ENCODE data around the gene CLSTN1. TPM values are rescaled to one million over a fixed set of nuclear protein-coding genes. Genes with fewer than 3 reads are reported as not detected.

The CLSTN1 gene
- total and polyA plus RNA-seq, 4 donors, result 3.1 to 13.4 (median 8.8) TPM

DNA sequence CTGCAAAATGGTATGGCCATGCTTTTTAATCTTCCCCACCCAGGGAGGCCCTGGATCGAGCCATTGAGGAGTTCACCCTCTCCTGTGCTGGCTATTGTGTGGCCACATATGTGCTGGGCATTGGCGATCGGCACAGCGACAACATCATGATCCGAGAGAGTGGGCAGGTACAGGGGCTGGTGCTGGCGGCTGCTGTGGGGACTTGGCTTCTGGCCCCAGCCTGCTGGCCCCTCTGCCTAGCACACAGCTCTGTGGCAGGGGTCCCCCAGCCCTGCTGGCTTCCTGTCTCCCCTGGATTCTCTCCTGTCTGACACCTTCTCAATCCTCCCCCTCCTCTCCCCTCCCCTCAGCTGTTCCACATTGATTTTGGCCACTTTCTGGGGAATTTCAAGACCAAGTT lies 99.8 kb downstream of the CLSTN1 start:
- H3K36me3 ChIP-seq (ENCODE audit: control insufficient read depth in 4 of 4, insufficient read depth in 3 of 4, low read depth in 1 of 4, low read length in 3 of 4), result peaks cover 0 to 10% (median 4%) of the 10 kb centered on the region in 4 donors
- H3K9ac ChIP-seq (ENCODE audit: low read depth in 1 of 2, low read length in 2 of 2), result no peak overlapping the region
- H3K4me3 ChIP-seq (ENCODE audit: low read depth in 1 of 3, low read length in 3 of 3), result no peak overlapping the region
- H3K27ac ChIP-seq (ENCODE audit: low read depth in 1 of 2, low read length in 2 of 2), result no peak overlapping the region
- H3K27me3 ChIP-seq (ENCODE audit: control insufficient read depth in 4 of 4, insufficient read depth in 4 of 4, low read length in 3 of 4), result no peaks in the 10 kb centered on the region
- DNase-seq (ENCODE audit: low spot score), result no peak
- no peaks in the 10 kb centered on the region for H3K4me1 ChIP-seq (ENCODE audit: control insufficient read depth in 4 of 4, insufficient read depth in 4 of 4, low read length in 3 of 4)
- H3K9me3 ChIP-seq (ENCODE audit: control insufficient read depth in 4 of 4, low read length in 3 of 4), result no peaks in the 10 kb centered on the region
- WGBS, result 97% methylated on average over 6 of the region's 6 CpGs
- TF ChIP-seq FOXA2 (IDR thresholded peaks at IDR 0.05) (no peak), GABPA (IDR thresholded peaks at IDR 0.05 in 1 of 2, conservative IDR thresholded peaks at IDR 0.05 in 1 of 2) (no peak), NR2F2 (IDR thresholded peaks at IDR 0.05) (no peak), EGR1 (IDR thresholded peaks at IDR 0.05; ENCODE audit: low read depth in 2 of 2) (no peak), HNF4A (conservative IDR thresholded peaks at IDR 0.05) (no peak), TAF1 (conservative IDR thresholded peaks at IDR 0.05) (no peak), FOXA1 (IDR thresholded peaks at IDR 0.05) (no peak)
- TF ChIP-seq, protein P1, sequence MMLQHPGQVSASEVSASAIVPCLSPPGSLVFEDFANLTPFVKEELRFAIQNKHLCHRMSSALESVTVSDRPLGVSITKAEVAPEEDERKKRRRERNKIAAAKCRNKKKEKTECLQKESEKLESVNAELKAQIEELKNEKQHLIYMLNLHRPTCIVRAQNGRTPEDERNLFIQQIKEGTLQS (IDR thresholded peaks at IDR 0.05), result no peak
- TF ChIP-seq, protein P2, sequence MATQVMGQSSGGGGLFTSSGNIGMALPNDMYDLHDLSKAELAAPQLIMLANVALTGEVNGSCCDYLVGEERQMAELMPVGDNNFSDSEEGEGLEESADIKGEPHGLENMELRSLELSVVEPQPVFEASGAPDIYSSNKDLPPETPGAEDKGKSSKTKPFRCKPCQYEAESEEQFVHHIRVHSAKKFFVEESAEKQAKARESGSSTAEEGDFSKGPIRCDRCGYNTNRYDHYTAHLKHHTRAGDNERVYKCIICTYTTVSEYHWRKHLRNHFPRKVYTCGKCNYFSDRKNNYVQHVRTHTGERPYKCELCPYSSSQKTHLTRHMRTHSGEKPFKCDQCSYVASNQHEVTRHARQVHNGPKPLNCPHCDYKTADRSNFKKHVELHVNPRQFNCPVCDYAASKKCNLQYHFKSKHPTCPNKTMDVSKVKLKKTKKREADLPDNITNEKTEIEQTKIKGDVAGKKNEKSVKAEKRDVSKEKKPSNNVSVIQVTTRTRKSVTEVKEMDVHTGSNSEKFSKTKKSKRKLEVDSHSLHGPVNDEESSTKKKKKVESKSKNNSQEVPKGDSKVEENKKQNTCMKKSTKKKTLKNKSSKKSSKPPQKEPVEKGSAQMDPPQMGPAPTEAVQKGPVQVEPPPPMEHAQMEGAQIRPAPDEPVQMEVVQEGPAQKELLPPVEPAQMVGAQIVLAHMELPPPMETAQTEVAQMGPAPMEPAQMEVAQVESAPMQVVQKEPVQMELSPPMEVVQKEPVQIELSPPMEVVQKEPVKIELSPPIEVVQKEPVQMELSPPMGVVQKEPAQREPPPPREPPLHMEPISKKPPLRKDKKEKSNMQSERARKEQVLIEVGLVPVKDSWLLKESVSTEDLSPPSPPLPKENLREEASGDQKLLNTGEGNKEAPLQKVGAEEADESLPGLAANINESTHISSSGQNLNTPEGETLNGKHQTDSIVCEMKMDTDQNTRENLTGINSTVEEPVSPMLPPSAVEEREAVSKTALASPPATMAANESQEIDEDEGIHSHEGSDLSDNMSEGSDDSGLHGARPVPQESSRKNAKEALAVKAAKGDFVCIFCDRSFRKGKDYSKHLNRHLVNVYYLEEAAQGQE (IDR thresholded peaks at IDR 0.05), result no peak
- TF ChIP-seq, protein P3, sequence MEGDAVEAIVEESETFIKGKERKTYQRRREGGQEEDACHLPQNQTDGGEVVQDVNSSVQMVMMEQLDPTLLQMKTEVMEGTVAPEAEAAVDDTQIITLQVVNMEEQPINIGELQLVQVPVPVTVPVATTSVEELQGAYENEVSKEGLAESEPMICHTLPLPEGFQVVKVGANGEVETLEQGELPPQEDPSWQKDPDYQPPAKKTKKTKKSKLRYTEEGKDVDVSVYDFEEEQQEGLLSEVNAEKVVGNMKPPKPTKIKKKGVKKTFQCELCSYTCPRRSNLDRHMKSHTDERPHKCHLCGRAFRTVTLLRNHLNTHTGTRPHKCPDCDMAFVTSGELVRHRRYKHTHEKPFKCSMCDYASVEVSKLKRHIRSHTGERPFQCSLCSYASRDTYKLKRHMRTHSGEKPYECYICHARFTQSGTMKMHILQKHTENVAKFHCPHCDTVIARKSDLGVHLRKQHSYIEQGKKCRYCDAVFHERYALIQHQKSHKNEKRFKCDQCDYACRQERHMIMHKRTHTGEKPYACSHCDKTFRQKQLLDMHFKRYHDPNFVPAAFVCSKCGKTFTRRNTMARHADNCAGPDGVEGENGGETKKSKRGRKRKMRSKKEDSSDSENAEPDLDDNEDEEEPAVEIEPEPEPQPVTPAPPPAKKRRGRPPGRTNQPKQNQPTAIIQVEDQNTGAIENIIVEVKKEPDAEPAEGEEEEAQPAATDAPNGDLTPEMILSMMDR (IDR thresholded peaks at IDR 0.05; ENCODE audit: low read depth, low read length, missing input control), result no peak
- TF ChIP-seq, protein P4, sequence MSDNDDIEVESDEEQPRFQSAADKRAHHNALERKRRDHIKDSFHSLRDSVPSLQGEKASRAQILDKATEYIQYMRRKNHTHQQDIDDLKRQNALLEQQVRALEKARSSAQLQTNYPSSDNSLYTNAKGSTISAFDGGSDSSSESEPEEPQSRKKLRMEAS (IDR thresholded peaks at IDR 0.05), result no peak
- TF ChIP-seq, protein P5, sequence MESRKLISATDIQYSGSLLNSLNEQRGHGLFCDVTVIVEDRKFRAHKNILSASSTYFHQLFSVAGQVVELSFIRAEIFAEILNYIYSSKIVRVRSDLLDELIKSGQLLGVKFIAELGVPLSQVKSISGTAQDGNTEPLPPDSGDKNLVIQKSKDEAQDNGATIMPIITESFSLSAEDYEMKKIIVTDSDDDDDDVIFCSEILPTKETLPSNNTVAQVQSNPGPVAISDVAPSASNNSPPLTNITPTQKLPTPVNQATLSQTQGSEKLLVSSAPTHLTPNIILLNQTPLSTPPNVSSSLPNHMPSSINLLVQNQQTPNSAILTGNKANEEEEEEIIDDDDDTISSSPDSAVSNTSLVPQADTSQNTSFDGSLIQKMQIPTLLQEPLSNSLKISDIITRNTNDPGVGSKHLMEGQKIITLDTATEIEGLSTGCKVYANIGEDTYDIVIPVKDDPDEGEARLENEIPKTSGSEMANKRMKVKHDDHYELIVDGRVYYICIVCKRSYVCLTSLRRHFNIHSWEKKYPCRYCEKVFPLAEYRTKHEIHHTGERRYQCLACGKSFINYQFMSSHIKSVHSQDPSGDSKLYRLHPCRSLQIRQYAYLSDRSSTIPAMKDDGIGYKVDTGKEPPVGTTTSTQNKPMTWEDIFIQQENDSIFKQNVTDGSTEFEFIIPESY (IDR thresholded peaks at IDR 0.05), result no peak

DNA sequence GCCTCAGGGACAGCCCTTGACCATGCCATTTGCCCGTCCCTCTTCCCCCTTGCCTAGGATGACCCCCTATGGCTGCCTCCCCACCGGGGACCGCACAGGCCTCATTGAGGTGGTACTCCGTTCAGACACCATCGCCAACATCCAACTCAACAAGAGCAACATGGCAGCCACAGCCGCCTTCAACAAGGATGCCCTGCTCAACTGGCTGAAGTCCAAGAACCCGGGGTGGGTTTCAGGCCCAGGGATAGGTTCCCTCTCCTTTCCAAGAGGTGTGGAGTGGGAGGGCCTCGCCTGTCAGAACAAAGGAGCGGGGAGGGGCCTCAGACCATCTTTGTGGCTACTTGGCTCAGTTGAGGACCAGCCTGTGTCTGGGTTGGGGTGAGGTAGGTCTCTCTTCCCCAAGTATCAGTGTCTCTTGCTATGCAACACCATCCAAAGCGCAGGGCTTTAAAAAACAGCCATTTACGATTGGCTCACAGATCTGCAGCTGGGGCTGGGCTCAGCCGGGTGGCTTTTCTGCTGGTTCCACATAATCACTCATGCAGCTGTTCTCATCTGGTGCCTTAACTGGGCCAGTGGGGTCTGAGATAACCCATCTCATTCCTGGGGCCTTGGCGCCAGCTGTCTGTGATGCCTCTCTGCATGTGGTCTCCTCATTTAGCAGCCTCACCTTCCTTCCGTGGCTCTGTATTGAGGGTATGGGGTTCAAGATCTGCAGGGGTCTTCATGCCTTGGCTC lies 100.5 kb downstream of the CLSTN1 start:
- Histone ChIP-seq H3K4me3 (ENCODE audit: low read depth in 1 of 3, low read length in 3 of 3) (no peak overlapping the region), H3K36me3 (ENCODE audit: control insufficient read depth in 4 of 4, insufficient read depth in 3 of 4, low read depth in 1 of 4, low read length in 3 of 4) (peaks cover 0 to 10% (median 4%) of the 10 kb centered on the region in 4 donors), H3K9me3 (ENCODE audit: control insufficient read depth in 4 of 4, low read length in 3 of 4) (no peaks in the 10 kb centered on the region), H3K9ac (ENCODE audit: low read depth in 1 of 2, low read length in 2 of 2) (no peak overlapping the region), H3K4me1 (ENCODE audit: control insufficient read depth in 4 of 4, insufficient read depth in 4 of 4, low read length in 3 of 4) (peaks cover 0 to 4% (median 0%) of the 10 kb centered on the region in 4 donors), H3K27me3 (ENCODE audit: control insufficient read depth in 4 of 4, insufficient read depth in 4 of 4, low read length in 3 of 4) (no peaks in the 10 kb centered on the region), H3K27ac (ENCODE audit: low read depth in 1 of 2, low read length in 2 of 2) (no peak overlapping the region)
- no peak for DNase-seq (ENCODE audit: low spot score)
- 98% methylated on average over 14 of the region's 14 CpGs for WGBS
- no peak for TF ChIP-seq NR2F2 (IDR thresholded peaks at IDR 0.05)
- no peak for TF ChIP-seq JUND (IDR thresholded peaks at IDR 0.05)
- TF ChIP-seq, protein P2 (IDR thresholded peaks at IDR 0.05), result no peak
- TF ChIP-seq GABPA (IDR thresholded peaks at IDR 0.05 in 1 of 2, conservative IDR thresholded peaks at IDR 0.05 in 1 of 2), result no peak
- TF ChIP-seq RAD21 (IDR thresholded peaks at IDR 0.05), result no peak
- no peak for TF ChIP-seq FOXA2 (IDR thresholded peaks at IDR 0.05)
- TF ChIP-seq, protein P5 (IDR thresholded peaks at IDR 0.05), result no peak
- TF ChIP-seq FOXA1 (IDR thresholded peaks at IDR 0.05), result no peak
- no peak for TF ChIP-seq TAF1 (conservative IDR thresholded peaks at IDR 0.05)
- TF ChIP-seq HNF4G (IDR thresholded peaks at IDR 0.05), result no peak
- TF ChIP-seq RXRA (IDR thresholded peaks at IDR 0.05), result no peak

Measured in liver (tissue), 9 donors.